Sigmoid colon (tissue), 7 donors: ENCODE measurements around the gene TMEM181. TPM values are rescaled to one million over a fixed set of nuclear protein-coding genes. Genes with fewer than 3 reads are reported as not detected.
"Not testable (repeated sequence)": the region's sequence is repeated elsewhere in the genome, so short reads cannot be mapped to it uniquely, and the experiment has no call there.

Experiments used
- DNase-seq: peaks from one replicate; pipeline ENCODE4 v3.0.0-alpha.2; 2019
- H3K27ac ChIP-seq, 4 donors: fragments of 200-600 bp; sonication (generic); one replicate each; pipeline ENCODE4 v1.5.1; 2016 to 2019; ENCODE audit warnings: mild to moderate bottlenecking in 1 of 4
- H3K27me3 ChIP-seq, 3 donors: fragments of 200-600 bp; sonication (generic); one replicate each; pipeline ENCODE4 v1.5.1; 2019; ENCODE audit warnings: mild to moderate bottlenecking in 1 of 3
- H3K36me3 ChIP-seq, 4 donors: fragments of 200-600 bp; sonication (generic); one replicate each; pipeline ENCODE4 v1.5.1; 2016 to 2019
- H3K4me1 ChIP-seq, 4 donors: fragments of 200-600 bp; sonication (generic); one replicate each; pipeline ENCODE4 v1.5.1; 2017 to 2019
- H3K4me3 ChIP-seq, 4 donors: fragments of 200-600 bp; sonication (generic); one replicate each; pipeline ENCODE4 v1.5.1; 2017 to 2019; ENCODE audit warnings: mild to moderate bottlenecking in 2 of 4, moderate library complexity in 1 of 4
- H3K9me3 ChIP-seq, 4 donors: fragments of 200-600 bp in 3 of 4; sonication (generic) in 3 of 4; one replicate each; pipeline versions ENCODE4 v1.5.1 to v1.6.1; 2013 to 2019
- EP300 ChIP-seq, 4 donors: sonication (generic); formaldehyde crosslinking; IDR thresholded peaks; one replicate each; pipeline ENCODE4 v1.6.1; 2017; ENCODE audit warnings: antibody characterized with exemption in 4 of 4
- POLR2A ChIP-seq, 2 donors: fragments of 450-650 bp; IDR thresholded peaks; one replicate each; pipeline ENCODE4 v1.6.1; 2016; ENCODE audit warnings: antibody characterized with exemption in 2 of 2, mild to moderate bottlenecking in 2 of 2, moderate library complexity in 2 of 2
- POLR2AphosphoS5 ChIP-seq, 4 donors: sonication (generic); formaldehyde crosslinking; IDR thresholded peaks; one replicate each; pipeline ENCODE4 v1.6.1; 2017; ENCODE audit warnings: antibody characterized with exemption in 4 of 4
- WGBS, 2 donors: extraction: QIAGEN DNeasy Blood & Tissue Kit; methylation state at CpG; one replicate each; pipeline ENCODE4 v1.1.7; 2013; 5-methylcytosine and 5-hydroxymethylcytosine counted together
- intact Hi-C: fragments of 100-400 bp; cut with DNase I; formaldehyde crosslinking; loops from one replicate; pipeline ENCODE4 v1.15.1; 2023
- polyA plus RNA-seq, 3 donors: library from polyadenylated mRNA; stranded (reverse); fragments of 200-250 nt; gene quantifications; one replicate each; pipeline ENCODE4 v1.2.3, GENCODE V29; 2013
- total RNA-seq, 4 donors: library from RNA; depleted of rRNA; stranded (reverse); fragments of >200 nt; gene quantifications; one replicate each; pipeline ENCODE4 v1.1.0, GENCODE V29; 2016
- TF ChIP-seq, protein P1 (sequence below), 4 experiments: fragments of 450-650 bp in 3 of 4; fragments of 200-600 bp in 1 of 4; IDR thresholded peaks; one replicate each; pipeline ENCODE4 v1.5.1; 2016 to 2019; ENCODE audit warnings: antibody characterized with exemption in 4 of 4, mild to moderate bottlenecking in 3 of 4, moderate library complexity in 2 of 4
- donor health status: healthy with polysubstance abuse.
- donor health status: Bipolar disorder and iron deficiency.
- donor health status: healthy.

The TMEM181 gene
- total and polyA plus RNA-seq, 7 donors: 4.6 to 24.7 (median 20.8) TPM

DNA sequence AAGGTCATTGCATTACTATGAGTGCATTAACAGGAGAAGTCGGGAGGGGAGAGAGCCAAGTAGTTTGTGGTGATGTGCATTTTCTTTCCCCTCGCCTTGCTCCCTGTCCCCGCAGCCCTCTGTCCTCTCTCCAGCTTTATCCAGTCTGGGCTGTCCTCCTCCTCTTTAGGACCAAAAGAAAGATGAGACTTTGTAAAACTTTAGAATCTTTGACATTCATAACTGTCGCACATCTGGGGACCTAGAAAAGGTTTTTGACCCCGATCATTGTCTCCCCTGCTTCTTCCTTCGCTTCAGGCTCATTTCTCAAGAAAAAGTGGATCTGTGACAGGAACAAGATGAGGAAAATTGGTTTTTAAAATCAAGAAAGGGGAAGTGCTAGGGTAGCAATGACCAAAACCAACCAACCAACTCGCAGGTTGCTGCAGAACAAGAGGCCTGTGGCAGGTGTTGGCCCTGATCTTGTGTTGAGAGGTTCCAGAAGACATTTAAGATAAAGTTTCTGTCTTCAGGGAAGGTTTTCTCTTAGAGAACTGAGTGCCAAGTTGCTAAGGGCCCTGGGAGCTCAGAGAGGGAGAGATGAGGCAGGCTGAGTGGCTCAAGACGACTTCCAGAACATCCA, 107.6 kb downstream of the TMEM181 start:
- peaks cover 0 to 23% (median 4%) of the 10 kb centered on the region in 4 donors for H3K4me1 ChIP-seq
- no peak for TF ChIP-seq POLR2A (IDR thresholded peaks at IDR 0.05)
- no peak for TF ChIP-seq POLR2AphosphoS5 (IDR thresholded peaks at IDR 0.05)
- TF ChIP-seq, protein P1, sequence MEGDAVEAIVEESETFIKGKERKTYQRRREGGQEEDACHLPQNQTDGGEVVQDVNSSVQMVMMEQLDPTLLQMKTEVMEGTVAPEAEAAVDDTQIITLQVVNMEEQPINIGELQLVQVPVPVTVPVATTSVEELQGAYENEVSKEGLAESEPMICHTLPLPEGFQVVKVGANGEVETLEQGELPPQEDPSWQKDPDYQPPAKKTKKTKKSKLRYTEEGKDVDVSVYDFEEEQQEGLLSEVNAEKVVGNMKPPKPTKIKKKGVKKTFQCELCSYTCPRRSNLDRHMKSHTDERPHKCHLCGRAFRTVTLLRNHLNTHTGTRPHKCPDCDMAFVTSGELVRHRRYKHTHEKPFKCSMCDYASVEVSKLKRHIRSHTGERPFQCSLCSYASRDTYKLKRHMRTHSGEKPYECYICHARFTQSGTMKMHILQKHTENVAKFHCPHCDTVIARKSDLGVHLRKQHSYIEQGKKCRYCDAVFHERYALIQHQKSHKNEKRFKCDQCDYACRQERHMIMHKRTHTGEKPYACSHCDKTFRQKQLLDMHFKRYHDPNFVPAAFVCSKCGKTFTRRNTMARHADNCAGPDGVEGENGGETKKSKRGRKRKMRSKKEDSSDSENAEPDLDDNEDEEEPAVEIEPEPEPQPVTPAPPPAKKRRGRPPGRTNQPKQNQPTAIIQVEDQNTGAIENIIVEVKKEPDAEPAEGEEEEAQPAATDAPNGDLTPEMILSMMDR (IDR thresholded peaks at IDR 0.05): no peak
- TF ChIP-seq EP300 (IDR thresholded peaks at IDR 0.05): no peak
- DNase-seq: no peak
- 83 to 93% methylated on average over 8 of the region's 8 CpGs for WGBS, 2 donors
- H3K4me3 ChIP-seq: no peak overlapping the region
- no peaks in the 10 kb centered on the region for H3K9me3 ChIP-seq
- peak overlapping the region in 3 of 4 donors; percentile 31 to 54 (median 33) for H3K27ac ChIP-seq
- no peaks in the 10 kb centered on the region for H3K36me3 ChIP-seq
- no peaks in the 10 kb centered on the region for H3K27me3 ChIP-seq
- intact Hi-C loops: no loop called here

DNA sequence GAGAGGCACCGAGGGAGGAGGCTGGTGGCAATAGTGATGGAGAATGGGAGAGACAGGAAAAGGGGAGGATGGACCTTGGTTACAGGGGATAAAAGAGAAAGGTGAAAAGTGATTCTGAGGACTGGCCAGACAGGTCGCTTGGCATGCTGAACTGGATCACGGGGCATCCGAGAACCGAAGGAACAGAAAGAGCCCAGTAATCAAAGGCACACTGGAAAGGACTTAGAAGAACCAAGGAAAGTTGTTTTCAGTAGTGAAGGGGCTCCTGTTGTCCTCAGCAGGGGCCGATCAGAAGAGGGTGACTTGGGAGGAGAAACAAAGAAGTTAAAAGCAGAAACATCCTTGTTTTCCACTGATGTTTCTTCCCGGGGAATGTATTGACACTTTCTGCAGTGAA, 108.8 kb downstream of the TMEM181 start:
- WGBS, 2 donors: 85 to 89% methylated on average over 7 of the region's 7 CpGs
- H3K27ac ChIP-seq: no peak overlapping the region
- H3K9me3 ChIP-seq: no peaks in the 10 kb centered on the region
- no peak for TF ChIP-seq POLR2A (IDR thresholded peaks at IDR 0.05)
- TF ChIP-seq POLR2AphosphoS5 (IDR thresholded peaks at IDR 0.05): no peak
- no peak for TF ChIP-seq EP300 (IDR thresholded peaks at IDR 0.05)
- TF ChIP-seq, protein P1 (IDR thresholded peaks at IDR 0.05): no peak
- DNase-seq: no peak
- peaks cover 0 to 20% (median 4%) of the 10 kb centered on the region in 4 donors for H3K4me1 ChIP-seq
- H3K27me3 ChIP-seq: no peaks in the 10 kb centered on the region
- H3K4me3 ChIP-seq: no peak overlapping the region
- H3K36me3 ChIP-seq: no peaks in the 10 kb centered on the region
- intact Hi-C loops: no loop called here

DNA sequence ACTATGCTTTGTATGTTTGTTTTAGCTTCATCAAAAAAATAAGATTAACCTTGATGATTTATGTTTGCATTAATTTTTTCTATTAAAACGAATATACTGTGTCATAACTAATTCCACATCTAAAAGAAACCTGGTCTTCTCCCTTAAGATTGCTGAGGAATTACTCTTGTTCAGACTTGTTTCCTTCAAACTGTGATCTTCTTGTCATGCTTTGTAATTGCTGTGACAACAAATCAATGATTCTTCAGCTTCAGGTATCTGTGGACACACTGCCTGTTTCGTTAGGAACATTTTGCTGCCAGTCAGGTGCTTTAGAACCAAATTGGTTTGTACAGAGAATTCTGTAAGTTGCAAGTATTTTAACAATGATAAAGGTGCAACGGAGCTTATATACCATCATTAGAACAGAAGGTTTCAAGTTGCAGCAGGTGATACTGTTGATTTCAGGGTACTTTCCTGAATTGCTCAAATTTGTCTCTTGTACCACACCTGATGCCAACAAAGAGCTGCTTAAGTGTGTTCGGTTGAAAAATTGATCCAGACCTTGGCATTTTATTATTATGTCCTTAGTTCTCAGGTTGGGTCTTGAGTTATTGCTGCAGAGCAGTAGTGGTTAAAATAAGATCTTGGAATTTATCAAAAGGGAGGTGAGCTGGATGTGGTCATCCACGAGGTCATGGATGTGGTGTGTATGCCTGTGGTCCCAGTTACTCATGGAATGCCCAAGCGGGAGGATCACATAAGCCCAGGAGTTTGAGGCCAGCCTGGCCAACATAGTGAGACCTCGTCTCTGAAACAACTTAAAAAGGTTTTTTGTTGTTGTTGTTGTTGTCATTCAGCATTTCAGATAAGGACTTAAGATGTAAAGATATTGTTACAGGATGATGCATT, 109.5 kb downstream of the TMEM181 start:
- Histone ChIP-seq H3K9me3 (no peaks in the 10 kb centered on the region), H3K36me3 (no peaks in the 10 kb centered on the region), H3K4me1 (peaks cover 0 to 14% (median 4%) of the 10 kb centered on the region in 4 donors), H3K27me3 (no peaks in the 10 kb centered on the region), H3K27ac (no peak overlapping the region), H3K4me3 (no peak overlapping the region)
- TF ChIP-seq EP300 (IDR thresholded peaks at IDR 0.05): no peak
- TF ChIP-seq, protein P1 (IDR thresholded peaks at IDR 0.05): no peak
- TF ChIP-seq POLR2A (IDR thresholded peaks at IDR 0.05): no peak
- TF ChIP-seq POLR2AphosphoS5 (IDR thresholded peaks at IDR 0.05): no peak
- DNase-seq: no peak
- WGBS, 2 donors: 84 to 88% methylated on average over 7 of the region's 7 CpGs
- intact Hi-C loops: no loop called here

DNA sequence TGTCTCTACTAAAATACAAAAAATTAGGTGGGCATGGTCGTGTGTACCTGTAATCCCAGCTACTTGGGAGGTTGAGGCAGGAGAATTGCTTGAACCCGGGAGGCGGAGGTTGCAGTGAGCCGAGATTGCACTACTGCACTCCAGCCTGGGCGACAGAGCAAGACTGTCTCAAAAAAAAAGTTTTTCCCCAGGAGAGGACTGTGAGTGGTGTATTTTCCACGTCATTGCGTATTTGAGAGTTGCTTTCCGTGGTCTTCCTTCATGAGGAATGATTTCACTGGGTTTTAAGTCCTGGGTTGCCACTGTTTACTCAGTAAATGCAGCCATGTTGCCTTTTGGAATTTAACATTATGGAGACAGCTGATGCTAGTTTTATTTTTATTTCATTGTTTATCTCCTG, 112.2 kb downstream of the TMEM181 start:
- H3K36me3 ChIP-seq, H3K27ac ChIP-seq, H3K9me3 ChIP-seq, intact Hi-C loops, H3K27me3 ChIP-seq, H3K4me1 ChIP-seq, DNase-seq, H3K4me3 ChIP-seq: not testable (repeated sequence)
- WGBS, 2 donors: 85 to 88% methylated on average over 8 of the region's 8 CpGs

DNA sequence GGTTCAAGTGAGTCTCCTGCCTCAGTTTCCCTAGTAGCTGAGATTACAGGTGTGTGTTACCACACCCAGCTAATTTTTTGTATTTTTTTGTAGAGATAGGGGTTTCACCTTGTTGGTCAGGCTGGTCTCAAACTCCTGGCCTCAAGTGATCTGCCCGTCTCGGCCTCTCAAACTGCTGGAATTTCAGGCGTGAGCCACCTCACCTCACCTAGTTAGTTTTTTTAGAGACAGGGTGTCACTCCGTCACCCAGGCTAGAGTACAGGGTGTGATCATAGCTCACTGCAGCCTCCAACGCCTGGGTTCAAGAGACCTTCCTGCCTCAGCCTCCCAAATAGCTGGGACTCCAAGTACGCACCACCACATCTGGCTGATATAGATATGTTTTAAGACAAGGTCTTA, 112.8 kb downstream of the TMEM181 start:
- no peaks in the 10 kb centered on the region for H3K27me3 ChIP-seq
- no peaks in the 10 kb centered on the region for H3K9me3 ChIP-seq
- H3K36me3 ChIP-seq: no peaks in the 10 kb centered on the region
- no peak for TF ChIP-seq POLR2AphosphoS5 (IDR thresholded peaks at IDR 0.05)
- no peak for TF ChIP-seq EP300 (IDR thresholded peaks at IDR 0.05)
- intact Hi-C loops: no loop called here
- no peak overlapping the region for H3K4me3 ChIP-seq
- 96% methylated on average over 6 of the region's 6 CpGs for WGBS, 2 donors
- DNase-seq: no peak
- H3K27ac ChIP-seq: no peak overlapping the region
- peaks cover 0 to 8% (median 2%) of the 10 kb centered on the region in 4 donors for H3K4me1 ChIP-seq
